H1 (cell line): ENCODE results near the gene SRSF2. TPM values are rescaled to one million over a fixed set of nuclear protein-coding genes. Genes with fewer than 3 reads are reported as not detected.
"Not testable (repeated sequence)": the region's sequence is repeated elsewhere in the genome, so short reads cannot be mapped to it uniquely, and the experiment has no call there.

Experiments used
- CTCF ChIA-PET: fragments of 300-600 bp; sonication (Branson Sonifier 250); formaldehyde crosslinking; loops from one replicate; lab custom pipeline; 2021; ENCODE audit not compliant: partially characterized antibody; lab: Charles Lee
- POLR2A ChIA-PET: fragments of 300-600 bp; sonication (Branson Sonifier 250); formaldehyde crosslinking; loops from one replicate; lab custom pipeline; 2021; ENCODE audit warnings: inconsistent platforms; ENCODE audit not compliant: partially characterized antibody; lab: Charles Lee
- DNase-seq, 2 experiments: peaks; one replicate each; pipeline versions ENCODE4 v3.0.0 to v3.0.0-alpha.2; 2010 to 2022; ENCODE audit warnings: low spot score in 2 of 2, low read depth in 1 of 2, mixed read lengths in 1 of 2
- FAIRE-seq: peaks from 2 replicates; lab custom pipeline; 2011; peaks lifted over from hg19 to GRCh38; lab: Jason Lieb, UNC
- H2AFZ ChIP-seq: 2 replicates; pipeline ENCODE4 v1.8.1; 2012; ENCODE audit warnings: low read length, inconsistent platforms
- H2AK5ac ChIP-seq: 2 replicates; pipeline ENCODE4 v1.6.1; 2013; ENCODE audit warnings: low read depth, low read length
- H2BK120ac ChIP-seq: replicated peaks from 2 replicates; pipeline ENCODE3; 2013; ENCODE audit warnings: low read depth, low read length, inconsistent platforms
- H2BK12ac ChIP-seq: 2 replicates; pipeline ENCODE4 v1.6.1; 2013; ENCODE audit warnings: low read depth, low read length
- H2BK15ac ChIP-seq: 2 replicates; pipeline ENCODE4 v1.6.1; 2013; ENCODE audit warnings: low read length
- H2BK20ac ChIP-seq: 2 replicates; pipeline ENCODE4 v1.6.1; 2013; ENCODE audit warnings: low read length
- H2BK5ac ChIP-seq: 2 replicates; pipeline ENCODE4 v1.6.1; 2013; ENCODE audit warnings: low read depth, low read length
- H3K14ac ChIP-seq: 2 replicates; pipeline ENCODE4 v1.6.1; 2013; ENCODE audit warnings: inconsistent platforms; ENCODE audit not compliant: insufficient read length
- H3K18ac ChIP-seq: 2 replicates; pipeline ENCODE4 v1.6.1; 2013; ENCODE audit warnings: low read length; ENCODE audit errors: extremely low read depth
- H3K23ac ChIP-seq: 2 replicates; pipeline ENCODE4 v1.6.1; 2013; ENCODE audit warnings: inconsistent platforms; ENCODE audit not compliant: insufficient read length
- H3K23me2 ChIP-seq: 2 replicates; pipeline ENCODE4 v1.6.1; 2013; ENCODE audit warnings: low read depth, low read length
- H3K27ac ChIP-seq: 2 replicates; pipeline ENCODE4 v1.6.1; 2011; ENCODE audit warnings: low read depth, low read length, inconsistent platforms
- H3K27me3 ChIP-seq, 4 experiments: replicated peaks in 1 of 4; 1 replicate in 1 of 4; 2 replicates in 3 of 4; pipeline versions ENCODE4 v1.6.1 to v1.8.1; 2011 to 2013; ENCODE audit warnings: low read length in 3 of 4, mild to moderate bottlenecking in 3 of 4, inconsistent platforms in 2 of 4, mixed read lengths in 2 of 4, moderate library complexity in 1 of 4; ENCODE audit not compliant: control insufficient read depth in 3 of 4, insufficient read depth in 3 of 4; ENCODE audit errors: extremely low read depth in 1 of 4
- H3K36me3 ChIP-seq, 4 experiments: 2 replicates each; pipeline versions ENCODE4 v1.6.1 to v1.8.1; 2011 to 2013; ENCODE audit warnings: mild to moderate bottlenecking in 4 of 4, low read length in 3 of 4, moderate library complexity in 2 of 4, control low read depth in 1 of 4, inconsistent platforms in 1 of 4; ENCODE audit not compliant: insufficient read depth in 4 of 4, control insufficient read depth in 2 of 4
- H3K4ac ChIP-seq: replicated peaks from 2 replicates; pipeline ENCODE3; 2013; ENCODE audit warnings: low read length, low read depth, mixed read lengths, inconsistent platforms; ENCODE audit not compliant: insufficient read length
- H3K4me1 ChIP-seq, 4 experiments: replicated peaks in 1 of 4; 1 replicate in 1 of 4; 2 replicates in 3 of 4; pipeline versions ENCODE4 v1.6.1 to v1.8.1; 2011 to 2013; ENCODE audit warnings: low read length in 3 of 4, inconsistent platforms in 2 of 4, mixed read lengths in 1 of 4; ENCODE audit not compliant: insufficient read depth in 4 of 4, control insufficient read depth in 3 of 4
- H3K4me2 ChIP-seq, 2 experiments: 2 replicates each; pipeline versions ENCODE4 v1.6.1 to v1.8.1; 2011 to 2013; ENCODE audit warnings: low read depth in 2 of 2, low read length in 2 of 2, control low read depth in 1 of 2, inconsistent platforms in 1 of 2, mild to moderate bottlenecking in 1 of 2; ENCODE audit not compliant: insufficient read depth in 1 of 2
- H3K4me3 ChIP-seq, 4 experiments: fragments of 200-600, 300-600 bp in 1 of 4; sonication (generic), shearing (Covaris generic), sonication (Bioruptor Twin) in 1 of 4; 2 replicates each; pipeline versions ENCODE4 v1.5.1 to v1.8.1; 2011 to 2016; ENCODE audit warnings: low read length in 4 of 4, low read depth in 3 of 4, control low read depth in 2 of 4, inconsistent platforms in 2 of 4, mild to moderate bottlenecking in 2 of 4, mixed read lengths in 1 of 4, moderate library complexity in 1 of 4; ENCODE audit not compliant: insufficient read depth in 2 of 4; ENCODE audit errors: extremely low read depth in 1 of 4
- H3K56ac ChIP-seq: replicated peaks from 2 replicates; pipeline ENCODE3; 2013; ENCODE audit warnings: low read depth, mild to moderate bottlenecking, mixed read lengths, low read length, inconsistent platforms; ENCODE audit not compliant: insufficient read length
- H3K79me1 ChIP-seq: 2 replicates; pipeline ENCODE4 v1.6.1; 2013; ENCODE audit warnings: low read depth, low read length, control low read depth
- H3K79me2 ChIP-seq, 2 experiments: 2 replicates each; pipeline versions ENCODE4 v1.6.1 to v1.8.1; 2012 to 2013; ENCODE audit warnings: low read length in 2 of 2, mild to moderate bottlenecking in 2 of 2, inconsistent platforms in 1 of 2; ENCODE audit not compliant: insufficient read depth in 2 of 2, control insufficient read depth in 1 of 2
- H3K9ac ChIP-seq, 4 experiments: replicated peaks in 1 of 4; 1 replicate in 1 of 4; 2 replicates in 3 of 4; pipeline versions ENCODE4 v1.6.1 to v1.8.1; 2011 to 2013; ENCODE audit warnings: low read depth in 3 of 4, low read length in 3 of 4, control low read depth in 2 of 4, mild to moderate bottlenecking in 2 of 4, moderate library complexity in 2 of 4, inconsistent platforms in 1 of 4; ENCODE audit errors: extremely low read depth in 1 of 4
- H3K9me3 ChIP-seq, 2 experiments: 2 replicates each; pipeline versions ENCODE4 v1.6.1 to v1.8.1; 2012 to 2013; ENCODE audit warnings: mild to moderate bottlenecking in 2 of 2, moderate library complexity in 2 of 2, control low read depth in 1 of 2, inconsistent platforms in 1 of 2, low read depth in 1 of 2, low read length in 1 of 2, mixed read lengths in 1 of 2; ENCODE audit not compliant: insufficient read depth in 2 of 2
- H4K20me1 ChIP-seq, 2 experiments: replicated peaks in 1 of 2; 2 replicates each; pipeline versions ENCODE3 to v1.8.1; 2011 to 2013; ENCODE audit warnings: inconsistent platforms in 2 of 2, low read length in 2 of 2, mild to moderate bottlenecking in 1 of 2; ENCODE audit not compliant: insufficient read depth in 2 of 2, control insufficient read depth in 1 of 2
- H4K5ac ChIP-seq: 2 replicates; pipeline ENCODE4 v1.6.1; 2013; ENCODE audit warnings: low read length, low read depth, mixed read lengths, inconsistent platforms; ENCODE audit not compliant: insufficient read length
- H4K8ac ChIP-seq: 2 replicates; pipeline ENCODE4 v1.8.0; 2013; ENCODE audit warnings: mild to moderate bottlenecking, moderate library complexity, low read length, inconsistent platforms; ENCODE audit not compliant: insufficient read depth; ENCODE audit errors: extremely low read depth
- H4K91ac ChIP-seq: replicated peaks from 2 replicates; pipeline ENCODE3; 2013; ENCODE audit warnings: low read length, mixed read lengths, inconsistent platforms; ENCODE audit not compliant: insufficient read length
- EZH2 ChIP-seq: fragments of 200-600 bp; sonication (generic); IDR thresholded peaks from 2 replicates; pipeline ENCODE4 v1.7.1; 2012; ENCODE audit warnings: low read depth, mild to moderate bottlenecking, moderate library complexity, low read length, inconsistent platforms; ENCODE audit not compliant: severe bottlenecking
- KDM4A ChIP-seq: IDR thresholded peaks from one replicate; pipeline ENCODE4 v1.7.1; 2012; ENCODE audit warnings: low read depth, mild to moderate bottlenecking, moderate library complexity, low read length, inconsistent platforms; ENCODE audit not compliant: severe bottlenecking
- WGBS, 2 experiments: shearing (Covaris generic) in 1 of 2; methylation state at CpG; one replicate each; pipeline versions ENCODE4 v1.1.6 to v1.1.7; 2013 to 2015; ENCODE audit warnings: low lambda C conversion rate in 2 of 2, mixed read lengths in 2 of 2, inconsistent platforms in 1 of 2, low coverage in 1 of 2, missing lambda C conversion rate in 1 of 2; ENCODE audit not compliant: insufficient replicate concordance in 2 of 2, insufficient coverage in 1 of 2, insufficient read length in 1 of 2; ENCODE audit errors: extremely low coverage in 1 of 2, missing lambda C conversion rate in 1 of 2; 5-methylcytosine and 5-hydroxymethylcytosine counted together
- polyA plus RNA-seq, 7 experiments: library from polyadenylated mRNA; depleted of rRNA in 3 of 7; stranded (reverse) in 5 of 7; unstranded in 2 of 7; fragments of >200 nt in 5 of 7; fragments of 200-250 nt in 2 of 7; gene quantifications; 1 replicate in 5 of 7; 2 replicates in 1 of 7; 4 replicates in 1 of 7; pipeline versions ENCODE4 v1.2.1 to v1.2.3, GENCODE V29; 2011 to 2013; ENCODE audit warnings: missing spikeins in 2 of 7, mixed read lengths in 2 of 7
- total RNA-seq: library from RNA; stranded (reverse); fragmentation: NEBNext Ultra II Directional; extraction: Animal tissue kit (Norgen Biotek cat#: 25700); gene quantifications from 2 replicates; pipeline ENCODE4 v1.2.1, GENCODE V29; 2021
- TF ChIP-seq, protein P1 (sequence below): IDR thresholded peaks from 2 replicates; pipeline ENCODE4 v1.6.1; 2012; ENCODE audit warnings: inconsistent platforms

Gene SRSF2
- total and polyA plus RNA-seq, 2 of the 8 experiments (the other 6 are each of a cell fraction or from before 2014, with no cell fraction given): 397 to 401 TPM

DNA sequence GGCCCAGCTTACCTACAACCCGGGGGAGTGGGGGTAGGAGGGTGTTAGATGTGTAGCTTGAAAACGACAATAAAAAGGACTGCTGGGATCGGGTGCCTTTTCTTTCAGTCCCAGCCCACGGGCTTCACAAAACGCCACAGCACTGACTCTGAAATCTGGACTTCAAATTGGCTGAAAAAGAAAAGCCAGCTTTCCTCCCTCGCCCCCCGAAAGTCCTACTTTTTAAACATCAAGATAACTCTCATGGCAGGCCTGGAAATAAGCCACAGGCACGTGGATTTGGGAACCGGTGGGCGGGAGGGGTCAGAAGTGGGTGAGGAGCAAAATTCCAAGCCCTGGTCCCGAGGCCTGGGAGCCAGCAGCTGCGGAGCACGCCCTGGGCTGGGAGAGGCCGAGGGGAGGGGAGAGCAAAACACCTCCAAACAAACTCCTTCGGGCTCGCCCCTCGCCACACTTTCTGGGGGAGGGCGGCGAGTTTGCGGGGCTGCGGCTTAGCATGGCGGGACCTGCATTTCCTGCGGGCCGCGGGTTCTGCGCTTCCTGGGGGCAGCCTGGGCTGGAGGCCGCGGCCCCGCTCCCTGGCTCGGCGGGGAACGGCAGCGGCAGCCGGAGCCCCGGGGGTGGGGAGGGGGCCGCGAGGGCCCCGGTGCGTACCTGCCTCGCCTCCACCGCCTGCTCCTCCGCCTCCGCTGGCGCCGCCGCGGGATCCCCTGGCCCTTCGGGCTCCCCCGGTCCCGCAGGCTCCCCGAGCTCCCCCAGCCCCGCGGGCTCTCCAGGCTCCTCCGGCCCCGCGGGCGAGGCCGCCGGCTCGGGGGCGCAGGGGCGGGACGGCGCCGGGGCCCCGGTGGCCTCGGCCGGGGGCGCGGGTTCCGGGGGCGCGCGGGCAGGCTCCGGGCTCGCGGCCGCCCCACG lies 26.9 kb downstream of the SRSF2 start:
- not testable (repeated sequence) for H3K27ac ChIP-seq, H3K9ac ChIP-seq, H3K4ac ChIP-seq, H3K9me3 ChIP-seq, H4K8ac ChIP-seq, H3K14ac ChIP-seq, H3K23ac ChIP-seq, H4K5ac ChIP-seq, H3K36me3 ChIP-seq, H2BK20ac ChIP-seq, H3K56ac ChIP-seq, H2BK5ac ChIP-seq, H2BK12ac ChIP-seq, H2BK15ac ChIP-seq, FAIRE-seq, H4K91ac ChIP-seq, H2BK120ac ChIP-seq, H3K18ac ChIP-seq, H3K79me2 ChIP-seq, H3K79me1 ChIP-seq, H2AFZ ChIP-seq
- H2AK5ac ChIP-seq: 0 out of 2 replicates have a peak overlapping the region, but pooled peaks have one; percentile 34
- H3K23me2 ChIP-seq: peaks cover 11% of the 10 kb centered on the region; the same call in 1 of the 2 replicates
- WGBS, 2 experiments: 20% methylated on average over 14 of the region's 79 CpGs; no CpG with 5 or more reads in 1 of the 2 experiments
- ChIA-PET POLR2A (interaction anchor here (0.6 to 3.2 kb wide), 11 partner anchors 9 to 143 kb away, joined by 3 to 19 read pairs (median 4); partner anchors contain the start of genes JMJD6, METTL23, MFSD11 and SRSF2), CTCF (interaction anchor here (0.6 to 10.2 kb wide), 9 partner anchors 8 to 226 kb away, joined by 3 to 155 read pairs (median 5); no protein-coding TSS in a partner anchor)
- TF ChIP-seq KDM4A (peak; percentile 32), EZH2 (peak; percentile 27)
- TF ChIP-seq, protein P1, sequence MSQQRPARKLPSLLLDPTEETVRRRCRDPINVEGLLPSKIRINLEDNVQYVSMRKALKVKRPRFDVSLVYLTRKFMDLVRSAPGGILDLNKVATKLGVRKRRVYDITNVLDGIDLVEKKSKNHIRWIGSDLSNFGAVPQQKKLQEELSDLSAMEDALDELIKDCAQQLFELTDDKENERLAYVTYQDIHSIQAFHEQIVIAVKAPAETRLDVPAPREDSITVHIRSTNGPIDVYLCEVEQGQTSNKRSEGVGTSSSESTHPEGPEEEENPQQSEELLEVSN: peak; percentile 17; the same call in 1 of the 2 replicates
- H3K4me1 ChIP-seq: peaks cover 11 to 28% (median 19%) of the 10 kb centered on the region in 4 experiments
- DNase-seq: peak in 1 of 2 experiments; percentile 63
- H3K4me2 ChIP-seq: peak overlapping the region; percentile 87 to 89
- peaks cover 0 to 10% of the 10 kb centered on the region in 2 experiments for H4K20me1 ChIP-seq
- peak overlapping the region; percentile 28 to 67 (median 54) for H3K4me3 ChIP-seq
- H3K27me3 ChIP-seq: peaks cover 2 to 22% (median 20%) of the 10 kb centered on the region in 4 experiments
